A673 (cell line): ENCODE data around the gene ZNF354B. TPM values are rescaled to one million over a fixed set of nuclear protein-coding genes. Genes with fewer than 3 reads are reported as not detected.

Source experiments
- Bru-seq: library from RNA; stranded (reverse); fragments of 400-500 nt; gene quantifications from one replicate; lab custom pipeline; 2021; lab: Mats Ljungman, UMichigan
- BruChase-seq, 2 experiments: library from RNA; stranded (reverse); fragments of 400-500 nt; gene quantifications; one replicate each; lab custom pipeline; 2021; lab: Mats Ljungman, UMichigan
- BruUV-seq: library from RNA; stranded (reverse); fragments of 400-500 nt; replicated peaks from 2 replicates; lab custom pipeline; 2021; lab: Mats Ljungman, UMichigan
- CTCF ChIA-PET: fragments of 300-600 bp; sonication (Branson Sonifier 250); formaldehyde crosslinking; loops from one replicate; lab custom pipeline; 2022; ENCODE audit warnings: antibody characterized with exemption; lab: Charles Lee
- POLR2A ChIA-PET: fragments of 300-600 bp; sonication (Branson Sonifier 250); formaldehyde crosslinking; loops from one replicate; lab custom pipeline; 2022; ENCODE audit warnings: antibody characterized with exemption; ENCODE audit not compliant: low non-redundant PET; lab: Charles Lee
- DNase-seq: peaks from one replicate; pipeline ENCODE4 v3.0.0-alpha.2; 2015; ENCODE audit warnings: low spot score
- H3K27ac ChIP-seq: fragments of 200-600 bp; sonication (generic); 2 replicates; pipeline ENCODE4 v1.5.1; 2016; ENCODE audit warnings: mixed run types, low read depth, mild to moderate bottlenecking, mixed read lengths, antibody characterized with exemption, low read length; ENCODE audit not compliant: poor library complexity, severe bottlenecking
- H3K27me3 ChIP-seq: fragments of 200-600 bp; sonication (generic); replicated peaks from 2 replicates; pipeline ENCODE4 v1.6.1; 2017; ENCODE audit warnings: mixed run types, low read depth, mild to moderate bottlenecking, mixed read lengths, antibody characterized with exemption, low read length; ENCODE audit not compliant: insufficient read depth, poor library complexity
- H3K36me3 ChIP-seq: fragments of 200-600 bp; sonication (generic); 2 replicates; pipeline ENCODE4 v1.6.1; 2016; ENCODE audit warnings: mixed run types, mild to moderate bottlenecking, mixed read lengths, antibody characterized with exemption, low read length; ENCODE audit not compliant: insufficient read depth, poor library complexity, severe bottlenecking
- H3K4me1 ChIP-seq: fragments of 200-600 bp; sonication (generic); 2 replicates; pipeline ENCODE4 v1.6.1; 2017; ENCODE audit warnings: mixed run types, mild to moderate bottlenecking, mixed read lengths, antibody characterized with exemption, low read length; ENCODE audit not compliant: insufficient read depth, poor library complexity, severe bottlenecking
- H3K4me3 ChIP-seq: fragments of 200-600 bp; sonication (generic); 2 replicates; pipeline ENCODE4 v1.5.1; 2016; ENCODE audit warnings: low read depth, mixed run types, mild to moderate bottlenecking, mixed read lengths, low read length; ENCODE audit not compliant: poor library complexity, severe bottlenecking
- H3K9me3 ChIP-seq: fragments of 200-600 bp; sonication (generic); 2 replicates; pipeline ENCODE4 v1.6.1; 2016; ENCODE audit warnings: mixed run types, low read depth, mild to moderate bottlenecking, mixed read lengths, antibody characterized with exemption, low read length; ENCODE audit not compliant: poor library complexity, severe bottlenecking
- EZH2 ChIP-seq: fragments of 200-600 bp; sonication (generic); IDR thresholded peaks from 2 replicates; pipeline ENCODE4 v1.6.1; 2017; ENCODE audit warnings: borderline replicate concordance, low read depth, mild to moderate bottlenecking, mixed read lengths, antibody characterized with exemption, low read length; ENCODE audit not compliant: poor library complexity, severe bottlenecking
- intact Hi-C: fragments of 100-400 bp; cut with micrococcal nuclease; formaldehyde crosslinking; loops from one replicate; pipeline ENCODE4 v1.10.0; 2022; ENCODE audit not compliant: unreplicated experiment
- long read RNA-seq: library from polyadenylated mRNA; stranded (forward); transcript quantifications from one replicate; pipeline ENCODE4 v2.0.0, GENCODE V29; 2022
- total RNA-seq: library from RNA; stranded (reverse); gene quantifications from 2 replicates; pipeline ENCODE4 v1.2.3, GENCODE V29; 2021
- TF ChIP-seq, protein P1 (sequence below): fragments of 300-800, 200-600 bp; sonication (generic); conservative IDR thresholded peaks from 2 replicates; pipeline ENCODE4 v1.5.1; 2017; ENCODE audit warnings: low read depth, mild to moderate bottlenecking, antibody characterized with exemption, low read length, moderate library complexity, mixed read lengths

Gene ZNF354B
- total RNA-seq, result 13.8 TPM in 2 replicates
- Bru-seq, nascent RNA, result percentile 70 among the genes with signal in this experiment
- percentile 74 among the genes with signal in this experiment for BruChase-seq, experiment 1, labeled RNA remaining after a 2-hour chase
- BruChase-seq, experiment 2, labeled RNA remaining after a 6-hour chase, result percentile 69 among the genes with signal in this experiment
- long read RNA-seq, partial matches to known transcripts, result 0 of 5 reads
- long read RNA-seq, other reads (novel, unspliced or antisense), result 2 of 5 reads

DNA sequence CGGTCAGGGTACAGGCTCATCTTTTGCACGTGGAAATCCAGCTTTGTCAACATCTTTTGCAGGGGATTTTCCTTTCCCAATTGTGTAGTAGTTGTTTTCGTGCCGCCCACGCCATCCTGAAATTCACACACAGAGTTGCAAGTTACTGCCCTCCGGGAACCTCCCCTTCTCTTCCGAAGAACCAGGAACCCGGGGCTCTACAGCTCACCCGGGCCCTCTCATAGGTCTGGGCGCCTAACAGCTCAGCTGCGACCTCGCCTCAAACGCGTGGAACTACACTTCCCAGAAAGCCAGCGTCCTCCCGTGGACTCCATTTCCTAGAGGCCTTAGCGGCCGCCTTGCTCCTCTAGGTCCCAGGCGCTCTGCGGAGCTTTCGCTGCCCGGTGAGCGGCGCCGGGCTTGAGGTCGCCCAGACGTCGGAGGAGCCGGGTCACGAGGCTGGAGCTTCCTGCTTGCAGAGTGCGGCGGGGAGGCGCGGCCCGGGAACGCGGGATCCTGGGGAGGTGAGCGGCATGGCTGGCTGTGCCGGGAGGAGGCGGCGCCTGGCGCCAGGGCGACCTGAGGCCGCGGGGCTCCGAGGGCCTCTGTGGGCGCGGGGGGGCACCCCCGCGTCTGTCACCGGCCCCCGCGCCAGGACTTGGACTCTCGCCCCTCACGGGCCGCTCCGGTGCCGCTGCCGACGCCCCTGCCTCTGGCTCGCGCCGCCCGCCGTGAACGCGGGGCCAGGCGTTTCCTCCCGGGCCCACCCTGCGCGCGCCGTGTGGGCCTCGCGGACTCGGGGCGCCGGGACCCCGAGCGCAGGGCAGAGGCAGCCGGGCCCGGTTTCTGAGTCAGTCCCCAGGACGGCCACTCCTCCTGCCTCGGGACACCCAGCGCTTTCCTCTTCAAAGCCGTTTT is at the start of gene ZNF354B:
Gene ZNF354B, plus strand, starts transcription at position 329 of the 897 bp plus-strand sequence. CDS start 1,095 bp downstream, outside the sequence.
- Histone ChIP-seq H3K27me3 (no peaks in the 10 kb centered on the region), H3K4me3 (peak within 1 kb of the TSS; percentile 85), H3K36me3 (peaks cover 20% of the 10 kb centered on the region), H3K27ac (peak within 1 kb of the TSS; percentile 86), H3K4me1 (peaks cover 4% of the 10 kb centered on the region), H3K9me3 (no peaks in the 10 kb centered on the region)
- peak; percentile 94 for DNase-seq
- TF ChIP-seq EZH2, result no peak
- TF ChIP-seq, protein P1, sequence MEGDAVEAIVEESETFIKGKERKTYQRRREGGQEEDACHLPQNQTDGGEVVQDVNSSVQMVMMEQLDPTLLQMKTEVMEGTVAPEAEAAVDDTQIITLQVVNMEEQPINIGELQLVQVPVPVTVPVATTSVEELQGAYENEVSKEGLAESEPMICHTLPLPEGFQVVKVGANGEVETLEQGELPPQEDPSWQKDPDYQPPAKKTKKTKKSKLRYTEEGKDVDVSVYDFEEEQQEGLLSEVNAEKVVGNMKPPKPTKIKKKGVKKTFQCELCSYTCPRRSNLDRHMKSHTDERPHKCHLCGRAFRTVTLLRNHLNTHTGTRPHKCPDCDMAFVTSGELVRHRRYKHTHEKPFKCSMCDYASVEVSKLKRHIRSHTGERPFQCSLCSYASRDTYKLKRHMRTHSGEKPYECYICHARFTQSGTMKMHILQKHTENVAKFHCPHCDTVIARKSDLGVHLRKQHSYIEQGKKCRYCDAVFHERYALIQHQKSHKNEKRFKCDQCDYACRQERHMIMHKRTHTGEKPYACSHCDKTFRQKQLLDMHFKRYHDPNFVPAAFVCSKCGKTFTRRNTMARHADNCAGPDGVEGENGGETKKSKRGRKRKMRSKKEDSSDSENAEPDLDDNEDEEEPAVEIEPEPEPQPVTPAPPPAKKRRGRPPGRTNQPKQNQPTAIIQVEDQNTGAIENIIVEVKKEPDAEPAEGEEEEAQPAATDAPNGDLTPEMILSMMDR, result no peak
- no TSS peak for BruUV-seq
- intact Hi-C loops, result loop anchor here (1.0 kb wide), 1 partner anchor 130 kb away; the partner anchor contains the start of gene ZNF354A
- ChIA-PET POLR2A (no interaction called here), CTCF (interaction anchor here (1.3 kb wide), 1 partner anchor 129 kb away, joined by 7 read pairs; the partner anchor contains the start of gene ZNF354A)

DNA sequence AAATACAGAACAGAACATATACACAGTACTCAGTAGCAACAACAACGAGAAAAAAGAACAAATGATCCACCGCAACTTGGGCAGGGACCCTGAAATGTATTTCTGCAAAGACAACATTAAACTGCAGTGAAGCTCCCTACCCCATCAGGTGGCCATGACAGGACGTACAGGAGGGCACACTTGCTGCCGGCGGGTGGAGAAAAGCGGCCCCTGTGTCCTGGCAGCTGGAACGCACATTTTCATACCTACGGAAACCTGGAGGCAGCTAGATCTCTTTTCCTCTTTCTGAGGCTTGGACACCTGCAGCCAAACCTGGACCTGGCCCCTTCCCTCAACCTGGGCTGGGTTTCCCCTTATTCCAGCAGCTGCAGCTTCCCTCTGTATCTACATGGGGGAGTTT is 42.2 kb upstream of the ZNF354B start:
- no peaks in the 10 kb centered on the region for H3K4me1 ChIP-seq
- no peaks in the 10 kb centered on the region for H3K36me3 ChIP-seq
- H3K27me3 ChIP-seq, result no peaks in the 10 kb centered on the region
- no peak for TF ChIP-seq EZH2
- TF ChIP-seq, protein P1, result no peak
- H3K4me3 ChIP-seq, result no peak overlapping the region
- no peaks in the 10 kb centered on the region for H3K9me3 ChIP-seq
- BruUV-seq, result no TSS peak
- ChIA-PET POLR2A (no interaction called here), CTCF (interaction anchor here (0.5 kb wide), 1 partner anchor 11 kb away, joined by 9 read pairs; no protein-coding TSS in a partner anchor)
- no peak overlapping the region for H3K27ac ChIP-seq
- intact Hi-C loops, result no loop called here
- DNase-seq, result no peak

DNA sequence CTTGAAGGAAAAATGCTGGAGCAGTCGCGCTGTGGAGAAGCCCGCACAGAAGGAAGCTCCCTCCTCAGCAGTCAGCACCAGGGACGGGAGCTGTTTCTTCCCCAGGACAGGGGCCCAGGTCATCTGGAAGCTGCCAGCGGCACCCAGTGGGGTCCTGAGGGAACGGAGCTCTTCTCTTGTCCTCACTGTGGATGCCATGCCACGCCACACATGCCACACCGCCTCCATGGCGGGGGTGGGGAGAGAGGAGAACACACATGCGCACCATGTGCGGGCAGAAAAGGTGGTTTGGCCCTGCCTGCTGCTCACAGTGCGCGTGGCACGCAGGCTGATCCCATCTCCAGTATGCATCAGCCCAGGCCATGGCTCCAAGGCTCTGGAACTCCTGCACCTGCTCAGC is 41.7 kb upstream of the ZNF354B start:
- intact Hi-C loops, result no loop called here
- H3K9me3 ChIP-seq, result no peaks in the 10 kb centered on the region
- H3K27ac ChIP-seq, result no peak overlapping the region
- H3K4me1 ChIP-seq, result no peaks in the 10 kb centered on the region
- H3K27me3 ChIP-seq, result no peaks in the 10 kb centered on the region
- no TSS peak for BruUV-seq
- POLR2A ChIA-PET, result interaction anchor here (0.7 kb wide), 1 partner anchor 588 kb away, joined by 3 read pairs; no protein-coding TSS in a partner anchor
- no peak for DNase-seq
- no peak overlapping the region for H3K4me3 ChIP-seq
- CTCF ChIA-PET, result interaction anchor here (0.5 kb wide), 1 partner anchor 11 kb away, joined by 9 read pairs; no protein-coding TSS in a partner anchor
- TF ChIP-seq, protein P1, result no peak
- TF ChIP-seq EZH2, result no peak
- H3K36me3 ChIP-seq, result no peaks in the 10 kb centered on the region
